ENCODE results near the gene GRID1.

- no peak for TF ChIP-seq POLR2A (IDR thresholded peaks at IDR 0.05)
- TF ChIP-seq, protein P1, sequence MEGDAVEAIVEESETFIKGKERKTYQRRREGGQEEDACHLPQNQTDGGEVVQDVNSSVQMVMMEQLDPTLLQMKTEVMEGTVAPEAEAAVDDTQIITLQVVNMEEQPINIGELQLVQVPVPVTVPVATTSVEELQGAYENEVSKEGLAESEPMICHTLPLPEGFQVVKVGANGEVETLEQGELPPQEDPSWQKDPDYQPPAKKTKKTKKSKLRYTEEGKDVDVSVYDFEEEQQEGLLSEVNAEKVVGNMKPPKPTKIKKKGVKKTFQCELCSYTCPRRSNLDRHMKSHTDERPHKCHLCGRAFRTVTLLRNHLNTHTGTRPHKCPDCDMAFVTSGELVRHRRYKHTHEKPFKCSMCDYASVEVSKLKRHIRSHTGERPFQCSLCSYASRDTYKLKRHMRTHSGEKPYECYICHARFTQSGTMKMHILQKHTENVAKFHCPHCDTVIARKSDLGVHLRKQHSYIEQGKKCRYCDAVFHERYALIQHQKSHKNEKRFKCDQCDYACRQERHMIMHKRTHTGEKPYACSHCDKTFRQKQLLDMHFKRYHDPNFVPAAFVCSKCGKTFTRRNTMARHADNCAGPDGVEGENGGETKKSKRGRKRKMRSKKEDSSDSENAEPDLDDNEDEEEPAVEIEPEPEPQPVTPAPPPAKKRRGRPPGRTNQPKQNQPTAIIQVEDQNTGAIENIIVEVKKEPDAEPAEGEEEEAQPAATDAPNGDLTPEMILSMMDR (IDR thresholded peaks at IDR 0.05) = no peak
- TF ChIP-seq POLR2AphosphoS5 (IDR thresholded peaks at IDR 0.05; ENCODE audit: insufficient read depth in 1 of 2, low read depth in 1 of 2) = no peak
Measured at GRCh38 chr10:85600026-85600743, 766.4 kb downstream of the GRID1 start.
